Pancreas (tissue), 10 donors: ENCODE measurements around the gene SDCBP2. TPM values are rescaled to one million over a fixed set of nuclear protein-coding genes. Genes with fewer than 3 reads are reported as not detected.

ENCODE experiments used
- ATAC-seq, 4 donors: fragments of 200-7000 bp; cut with Tn5 transposase; one replicate each; pipeline versions ENCODE4 v1.8.0 to v1.9.1; 2020; ENCODE audit warnings: mild to moderate bottlenecking in 4 of 4, moderate library complexity in 4 of 4
- DNase-seq, 6 donors: peaks; one replicate each; pipeline ENCODE4 v3.0.0-alpha.2; 2020
- FAIRE-seq: peaks from 2 replicates; lab custom pipeline; 2012; peaks lifted over from hg19 to GRCh38; lab: Jason Lieb, UNC
- H3K27ac ChIP-seq, 4 donors: fragments of 200-600 bp; sonication (generic); 1 replicate in 3 of 4; 2 replicates in 1 of 4; pipeline versions ENCODE4 v1.5.0 to v1.8.0; 2020
- H3K27me3 ChIP-seq, 4 donors: fragments of 200-600 bp; one replicate each; pipeline ENCODE4 v1.8.0; 2021
- H3K36me3 ChIP-seq, 3 donors: fragments of 200-600 bp; sonication (generic) in 1 of 3; one replicate each; pipeline versions ENCODE4 v1.5.0 to v1.8.0; 2020 to 2021
- H3K4me1 ChIP-seq, 3 donors: fragments of 200-600 bp; one replicate each; pipeline ENCODE4 v1.8.0; 2021
- H3K4me3 ChIP-seq, 4 donors: fragments of 200-600 bp; sonication (generic) in 2 of 4; one replicate each; pipeline versions ENCODE4 v1.5.0 to v1.8.0; 2020 to 2021
- H3K9me3 ChIP-seq, 4 donors: fragments of 200-600 bp; one replicate each; pipeline ENCODE4 v1.8.0; 2021
- CTCF ChIP-seq, 4 donors: fragments of 200-600 bp; sonication (generic) in 3 of 4; IDR thresholded peaks; one replicate each; pipeline versions ENCODE4 v1.5.0 to v1.8.0; 2021; ENCODE audit warnings: antibody characterized with exemption in 4 of 4
- WGBS, 2 donors: extraction: QIAGEN DNeasy Blood & Tissue Kit; methylation state at CpG; one replicate each; pipeline ENCODE4 v1.1.7; 2013; 5-methylcytosine and 5-hydroxymethylcytosine counted together
- intact Hi-C, 3 donors: fragments of 100-400 bp; cut with DNase I; formaldehyde crosslinking; loops; one replicate each; pipeline versions ENCODE4 v1.11.1 to v1.14.2; 2022
- polyA plus RNA-seq, 2 donors: library from polyadenylated mRNA; stranded (reverse); fragments of 200-250 nt; gene quantifications; one replicate each; pipeline ENCODE4 v1.2.3, GENCODE V29; 2013
- total RNA-seq, 6 donors: library from RNA; stranded (reverse); fragmentation: NEBNext Ultra II Directional in 4 of 6; extraction: Animal tissue kit (Norgen Biotek cat#: 25700) in 4 of 6; gene quantifications; one replicate each; pipeline versions ENCODE4 v1.2.1 to v1.2.4, GENCODE V29; 2021 to 2023
- donor health status: healthy with polysubstance abuse.
- donor health status: DM: no; HTN: no; CAD: no; lungs with moderate emphysema.
- donor health status: DM: no; HTN: no; CAD: no.
- donor health status: control.
- donor health status: control.
- donor health status: Bipolar disorder and iron deficiency.
- donor health status: DM: yes; HTN: yes; CAD: no.
- donor health status: DM: no; HTN: no; CAD: no.
- donor health status: DM: no; HTN: no; CAD: no.
- donor health status: DM: yes; HTN: yes; CAD: no.

Gene SDCBP2
- total and polyA plus RNA-seq, 8 donors: 4.7 to 23.8 (median 12.0) TPM

- peaks cover 0 to 7% (median 3%) of the 10 kb centered on the region in 3 donors for H3K4me1 ChIP-seq
- whole genome bisulfite sequencing, 2 donors: 38 to 40% methylated on average over 14 of the region's 14 CpGs
- no peak overlapping the region for H3K27ac ChIP-seq
- no peak overlapping the region for H3K4me3 ChIP-seq
- no peak for TF ChIP-seq CTCF (IDR thresholded peaks at IDR 0.05)
- intact Hi-C loops: loop anchor here in 1 of 3 donors (10.0 kb wide), 1 partner anchor 48 kb away; no protein-coding TSS in a partner anchor
- peak; percentile 56 to 92 (median 83) for ATAC-seq
- FAIRE-seq: no peak
- H3K27me3 ChIP-seq: no peaks in the 10 kb centered on the region
- H3K36me3 ChIP-seq: no peaks in the 10 kb centered on the region
- H3K9me3 ChIP-seq: no peaks in the 10 kb centered on the region
- peak in 4 of 6 donors; percentile 56 to 75 (median 69) for DNase-seq
These were observed 7.9 kb upstream of the SDCBP2 start for GRCh38 chr20:1336699-1337367.

- Histone ChIP-seq H3K4me3 (no peak overlapping the region), H3K9me3 (no peaks in the 10 kb centered on the region), H3K36me3 (no peaks in the 10 kb centered on the region), H3K27ac (no peak overlapping the region), H3K4me1 (peaks cover 0 to 7% (median 3%) of the 10 kb centered on the region in 3 donors), H3K27me3 (no peaks in the 10 kb centered on the region)
- TF ChIP-seq CTCF (IDR thresholded peaks at IDR 0.05): no peak
- 38 to 46% methylated on average over 6 of the region's 6 CpGs for WGBS, 2 donors
- FAIRE-seq (no peak), ATAC-seq (peak in 2 of 4 donors; percentile 9 to 23), DNase-seq (no peak)
- intact Hi-C loops: loop anchor here in 1 of 3 donors (10.0 kb wide), 1 partner anchor 49 kb away; no protein-coding TSS in a partner anchor
These were observed 7.2 kb upstream of the SDCBP2 start for GRCh38 chr20:1335961-1336698.

GRCh38 chr20:1334761-1335160 lies 5.8 kb upstream of the SDCBP2 start:
- no peak for TF ChIP-seq CTCF (IDR thresholded peaks at IDR 0.05)
- 76 to 82% methylated on average over 3 of the region's 3 CpGs for WGBS, 2 donors
- Histone ChIP-seq H3K4me3 (no peak overlapping the region), H3K27ac (no peak overlapping the region), H3K36me3 (no peaks in the 10 kb centered on the region), H3K27me3 (no peaks in the 10 kb centered on the region), H3K4me1 (peaks cover 3 to 18% (median 11%) of the 10 kb centered on the region in 3 donors), H3K9me3 (no peaks in the 10 kb centered on the region)
- FAIRE-seq: no peak
- intact Hi-C loops: loop anchor here in 1 of 3 donors (10.0 kb wide), 1 partner anchor 50 kb away; no protein-coding TSS in a partner anchor
- ATAC-seq: no peak
- DNase-seq: no peak

GRCh38 chr20:1334370-1334731 lies 5.4 kb upstream of the SDCBP2 start:
- Histone ChIP-seq H3K27ac (no peak overlapping the region), H3K36me3 (no peaks in the 10 kb centered on the region), H3K4me3 (no peak overlapping the region), H3K4me1 (peaks cover 5 to 22% (median 15%) of the 10 kb centered on the region in 3 donors), H3K27me3 (no peaks in the 10 kb centered on the region), H3K9me3 (no peaks in the 10 kb centered on the region)
- FAIRE-seq (no peak), ATAC-seq (no peak), DNase-seq (no peak)
- intact Hi-C loops: loop anchor here in 1 of 3 donors (10.0 kb wide), 1 partner anchor 50 kb away; no protein-coding TSS in a partner anchor
- WGBS, 2 donors: 81 to 95% methylated on average over 4 of the region's 4 CpGs
- TF ChIP-seq CTCF (IDR thresholded peaks at IDR 0.05): no peak
